Spleen (tissue), 7 donors: Measurements from ENCODE around the gene SSRP1.

Experiments used
- POLR2AphosphoS5 ChIP-seq, 3 donors: sonication (generic); formaldehyde crosslinking; IDR thresholded peaks; one replicate each; pipeline ENCODE4 v1.5.1; 2017; ENCODE audit warnings: antibody characterized with exemption in 3 of 3
- TF ChIP-seq, protein P1 (sequence below), 11 experiments: fragments of 200-600 bp in 7 of 11; fragments of 450-650 bp in 4 of 11; sonication (generic) in 4 of 11; IDR thresholded peaks in 8 of 11; conservative IDR thresholded peaks in 3 of 11; 1 replicate in 7 of 11; 2 replicates in 4 of 11; pipeline versions ENCODE4 v1.4.0 to v1.8.0; 2016 to 2021; ENCODE audit warnings: antibody characterized with exemption in 11 of 11, inconsistent platforms in 4 of 11, mild to moderate bottlenecking in 1 of 11
- donor health status: DM: no; HTN: no; CAD: no; lungs with moderate emphysema.
- donor health status: DM: no; HTN: no; CAD: no.
- donor health status: DM: no; HTN: no; CAD: no.

DNA sequence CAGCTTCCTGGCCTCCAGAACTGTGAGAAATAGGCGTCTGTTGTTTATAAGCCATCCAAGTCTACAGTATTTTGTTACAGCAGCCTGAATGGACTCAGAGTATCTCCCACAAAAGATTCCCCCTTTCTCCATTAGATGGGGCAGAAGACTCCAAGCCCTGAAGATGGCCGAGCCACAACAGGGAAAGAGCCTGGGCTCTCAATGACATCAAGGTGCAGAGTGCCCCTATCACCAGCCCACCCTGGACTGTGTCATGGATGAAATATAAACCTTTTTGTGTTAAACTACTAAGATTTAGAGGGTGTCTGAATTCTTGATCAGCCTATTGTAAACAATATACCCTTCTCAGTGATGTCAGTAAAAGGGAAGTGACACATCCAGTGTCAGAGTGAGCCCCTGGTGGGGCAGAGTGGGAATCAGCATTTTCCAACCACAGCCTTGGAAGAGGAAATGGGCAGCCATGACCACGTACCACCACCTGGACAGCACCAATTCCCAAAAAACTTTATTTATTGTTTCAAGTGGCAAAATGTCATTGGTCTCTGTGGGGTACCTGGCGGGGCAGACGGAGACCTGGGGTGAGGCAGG is 36.4 kb downstream of the SSRP1 start:
- TF ChIP-seq, protein P1, sequence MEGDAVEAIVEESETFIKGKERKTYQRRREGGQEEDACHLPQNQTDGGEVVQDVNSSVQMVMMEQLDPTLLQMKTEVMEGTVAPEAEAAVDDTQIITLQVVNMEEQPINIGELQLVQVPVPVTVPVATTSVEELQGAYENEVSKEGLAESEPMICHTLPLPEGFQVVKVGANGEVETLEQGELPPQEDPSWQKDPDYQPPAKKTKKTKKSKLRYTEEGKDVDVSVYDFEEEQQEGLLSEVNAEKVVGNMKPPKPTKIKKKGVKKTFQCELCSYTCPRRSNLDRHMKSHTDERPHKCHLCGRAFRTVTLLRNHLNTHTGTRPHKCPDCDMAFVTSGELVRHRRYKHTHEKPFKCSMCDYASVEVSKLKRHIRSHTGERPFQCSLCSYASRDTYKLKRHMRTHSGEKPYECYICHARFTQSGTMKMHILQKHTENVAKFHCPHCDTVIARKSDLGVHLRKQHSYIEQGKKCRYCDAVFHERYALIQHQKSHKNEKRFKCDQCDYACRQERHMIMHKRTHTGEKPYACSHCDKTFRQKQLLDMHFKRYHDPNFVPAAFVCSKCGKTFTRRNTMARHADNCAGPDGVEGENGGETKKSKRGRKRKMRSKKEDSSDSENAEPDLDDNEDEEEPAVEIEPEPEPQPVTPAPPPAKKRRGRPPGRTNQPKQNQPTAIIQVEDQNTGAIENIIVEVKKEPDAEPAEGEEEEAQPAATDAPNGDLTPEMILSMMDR (IDR thresholded peaks at IDR 0.05 in 8 of 11, conservative IDR thresholded peaks at IDR 0.05 in 3 of 11): no peak
- no peak for TF ChIP-seq POLR2AphosphoS5 (IDR thresholded peaks at IDR 0.05)
